ENCODE results near the gene HTRA3.

- TF ChIP-seq, protein P1, sequence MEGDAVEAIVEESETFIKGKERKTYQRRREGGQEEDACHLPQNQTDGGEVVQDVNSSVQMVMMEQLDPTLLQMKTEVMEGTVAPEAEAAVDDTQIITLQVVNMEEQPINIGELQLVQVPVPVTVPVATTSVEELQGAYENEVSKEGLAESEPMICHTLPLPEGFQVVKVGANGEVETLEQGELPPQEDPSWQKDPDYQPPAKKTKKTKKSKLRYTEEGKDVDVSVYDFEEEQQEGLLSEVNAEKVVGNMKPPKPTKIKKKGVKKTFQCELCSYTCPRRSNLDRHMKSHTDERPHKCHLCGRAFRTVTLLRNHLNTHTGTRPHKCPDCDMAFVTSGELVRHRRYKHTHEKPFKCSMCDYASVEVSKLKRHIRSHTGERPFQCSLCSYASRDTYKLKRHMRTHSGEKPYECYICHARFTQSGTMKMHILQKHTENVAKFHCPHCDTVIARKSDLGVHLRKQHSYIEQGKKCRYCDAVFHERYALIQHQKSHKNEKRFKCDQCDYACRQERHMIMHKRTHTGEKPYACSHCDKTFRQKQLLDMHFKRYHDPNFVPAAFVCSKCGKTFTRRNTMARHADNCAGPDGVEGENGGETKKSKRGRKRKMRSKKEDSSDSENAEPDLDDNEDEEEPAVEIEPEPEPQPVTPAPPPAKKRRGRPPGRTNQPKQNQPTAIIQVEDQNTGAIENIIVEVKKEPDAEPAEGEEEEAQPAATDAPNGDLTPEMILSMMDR (IDR thresholded peaks at IDR 0.05; ENCODE audit: insufficient read depth, low read depth, low read length), result no peak
- no peak for TF ChIP-seq EZH2 (IDR thresholded peaks at IDR 0.05; ENCODE audit: insufficient read depth, low read length)
Observed at GRCh38 chr4:8254076-8254475, 15.5 kb upstream of the HTRA3 start.

All from astrocyte (in vitro differentiated cells and primary cell).